ENCODE measurements around the gene TIGD3. TPM values are rescaled to one million over a fixed set of nuclear protein-coding genes. Genes with fewer than 3 reads are reported as not detected.

Gene TIGD3
- total RNA-seq, 2 donors from 2014 or later, result 0.21 to 0.45 TPM

GRCh38 chr11:65362966-65363365 is 8.4 kb downstream of the TIGD3 start:
- no peak overlapping the region for H3K4me3 Mint-ChIP-seq
- no peak for ATAC-seq
- no peak overlapping the region for H3K27ac Mint-ChIP-seq
- H3K27me3 Mint-ChIP-seq, result no peaks in the 10 kb centered on the region
- H3K36me3 Mint-ChIP-seq (ENCODE audit: low read depth), result no peaks in the 10 kb centered on the region
- no peaks in the 10 kb centered on the region for H3K9me3 ChIP-seq (ENCODE audit: control insufficient read depth, low read length, poor library complexity, severe bottlenecking)
- DNase-seq, result no peak
- peaks cover 2% of the 10 kb centered on the region for H3K4me1 Mint-ChIP-seq

- no peak overlapping the region for H3K27ac Mint-ChIP-seq
- H3K9me3 ChIP-seq (ENCODE audit: control insufficient read depth, low read length, poor library complexity, severe bottlenecking), result no peaks in the 10 kb centered on the region
- H3K4me1 Mint-ChIP-seq, result peaks cover 2% of the 10 kb centered on the region
- DNase-seq, result no peak
- no peak for ATAC-seq
- no peak overlapping the region for H3K4me3 Mint-ChIP-seq
- no peaks in the 10 kb centered on the region for H3K27me3 Mint-ChIP-seq
- no peaks in the 10 kb centered on the region for H3K36me3 Mint-ChIP-seq (ENCODE audit: low read depth)
These were observed 9.2 kb downstream of the TIGD3 start for GRCh38 chr11:65363770-65364169.

- Mint-ChIP-seq H3K4me3 (no peak overlapping the region), H3K36me3 (ENCODE audit: low read depth) (no peaks in the 10 kb centered on the region), H3K27ac (peak overlapping the region; percentile 27), H3K27me3 (no peaks in the 10 kb centered on the region), H3K4me1 (peaks cover 2% of the 10 kb centered on the region)
- H3K9me3 ChIP-seq (ENCODE audit: control insufficient read depth, low read length, poor library complexity, severe bottlenecking), result no peaks in the 10 kb centered on the region
- ATAC-seq, result peak; percentile 84
- no peak for DNase-seq
These were observed 11.8 kb downstream of the TIGD3 start for GRCh38 chr11:65366340-65366773.

GRCh38 chr11:65370659-65371049 is 16.1 kb downstream of the TIGD3 start:
- Mint-ChIP-seq H3K4me3 (no peak overlapping the region), H3K4me1 (no peaks in the 10 kb centered on the region), H3K27ac (no peak overlapping the region), H3K27me3 (no peaks in the 10 kb centered on the region), H3K36me3 (ENCODE audit: low read depth) (no peaks in the 10 kb centered on the region)
- H3K9me3 ChIP-seq (ENCODE audit: control insufficient read depth, low read length, poor library complexity, severe bottlenecking), result no peaks in the 10 kb centered on the region
- ATAC-seq (no peak), DNase-seq (no peak)

- H3K9me3 ChIP-seq (ENCODE audit: control insufficient read depth, low read length, poor library complexity, severe bottlenecking), result no peaks in the 10 kb centered on the region
- H3K27ac Mint-ChIP-seq, result peak overlapping the region; percentile 9
- no peak for ATAC-seq
- DNase-seq, result no peak
- H3K4me3 Mint-ChIP-seq, result no peak overlapping the region
- H3K4me1 Mint-ChIP-seq, result peaks cover 2% of the 10 kb centered on the region
- no peaks in the 10 kb centered on the region for H3K36me3 Mint-ChIP-seq (ENCODE audit: low read depth)
- no peaks in the 10 kb centered on the region for H3K27me3 Mint-ChIP-seq
These were observed 19.5 kb downstream of the TIGD3 start for GRCh38 chr11:65373839-65374580.

- Mint-ChIP-seq H3K27ac (peak overlapping the region; percentile 72), H3K4me1 (peaks cover 2% of the 10 kb centered on the region), H3K27me3 (no peaks in the 10 kb centered on the region), H3K36me3 (ENCODE audit: low read depth) (no peaks in the 10 kb centered on the region), H3K4me3 (no peak overlapping the region)
- no peak for DNase-seq
- no peaks in the 10 kb centered on the region for H3K9me3 ChIP-seq (ENCODE audit: control insufficient read depth, low read length, poor library complexity, severe bottlenecking)
- no peak for ATAC-seq
These were observed 20.5 kb downstream of the TIGD3 start for GRCh38 chr11:65375012-65375411.

GRCh38 chr11:65376138-65376713 is 21.7 kb downstream of the TIGD3 start:
- no peaks in the 10 kb centered on the region for H3K27me3 Mint-ChIP-seq
- no peak overlapping the region for H3K27ac Mint-ChIP-seq
- DNase-seq (no peak), ATAC-seq (no peak)
- peaks cover 3% of the 10 kb centered on the region for H3K4me1 Mint-ChIP-seq
- no peaks in the 10 kb centered on the region for H3K36me3 Mint-ChIP-seq (ENCODE audit: low read depth)
- no peaks in the 10 kb centered on the region for H3K9me3 ChIP-seq (ENCODE audit: control insufficient read depth, low read length, poor library complexity, severe bottlenecking)
- H3K4me3 Mint-ChIP-seq, result no peak overlapping the region

GRCh38 chr11:65377036-65377435 is 22.5 kb downstream of the TIGD3 start:
- no peak for ATAC-seq
- no peak overlapping the region for H3K4me3 Mint-ChIP-seq
- no peaks in the 10 kb centered on the region for H3K36me3 Mint-ChIP-seq (ENCODE audit: low read depth)
- peaks cover 5% of the 10 kb centered on the region for H3K4me1 Mint-ChIP-seq
- H3K9me3 ChIP-seq (ENCODE audit: control insufficient read depth, low read length, poor library complexity, severe bottlenecking), result no peaks in the 10 kb centered on the region
- H3K27ac Mint-ChIP-seq, result peak overlapping the region; percentile 47
- no peaks in the 10 kb centered on the region for H3K27me3 Mint-ChIP-seq
- DNase-seq, result no peak

GRCh38 chr11:65377777-65378176 is 23.2 kb downstream of the TIGD3 start:
- H3K36me3 Mint-ChIP-seq (ENCODE audit: low read depth), result no peaks in the 10 kb centered on the region

GRCh38 chr11:65378208-65378927 is 23.8 kb downstream of the TIGD3 start:
- Mint-ChIP-seq H3K27ac (peak overlapping the region; percentile 47), H3K4me3 (no peak overlapping the region), H3K27me3 (no peaks in the 10 kb centered on the region), H3K4me1 (peaks cover 15% of the 10 kb centered on the region), H3K36me3 (ENCODE audit: low read depth) (no peaks in the 10 kb centered on the region)
- no peaks in the 10 kb centered on the region for H3K9me3 ChIP-seq (ENCODE audit: control insufficient read depth, low read length, poor library complexity, severe bottlenecking)
- DNase-seq, result no peak
- ATAC-seq, result no peak

More at GRCh38 chr11:65377777-65378176, 23.2 kb downstream of the TIGD3 start:
- no peaks in the 10 kb centered on the region for H3K9me3 ChIP-seq (ENCODE audit: control insufficient read depth, low read length, poor library complexity, severe bottlenecking)
- Mint-ChIP-seq H3K27me3 (no peaks in the 10 kb centered on the region), H3K4me3 (peak overlapping the region; percentile 19), H3K27ac (peak overlapping the region; percentile 47), H3K4me1 (peaks cover 9% of the 10 kb centered on the region)
- ATAC-seq (no peak), DNase-seq (no peak)

- H3K4me3 Mint-ChIP-seq, result no peak overlapping the region
- DNase-seq, result no peak
- ATAC-seq, result no peak
- peaks cover 20% of the 10 kb centered on the region for H3K4me1 Mint-ChIP-seq
- no peaks in the 10 kb centered on the region for H3K36me3 Mint-ChIP-seq (ENCODE audit: low read depth)
- no peaks in the 10 kb centered on the region for H3K27me3 Mint-ChIP-seq
- no peak overlapping the region for H3K27ac Mint-ChIP-seq
- no peaks in the 10 kb centered on the region for H3K9me3 ChIP-seq (ENCODE audit: control insufficient read depth, low read length, poor library complexity, severe bottlenecking)
These were observed 24.5 kb downstream of the TIGD3 start for GRCh38 chr11:65378928-65379638.

- peak overlapping the region; percentile 25 for H3K4me3 Mint-ChIP-seq
- DNase-seq, result no peak
These were observed 25.3 kb downstream of the TIGD3 start for GRCh38 chr11:65379698-65380459.

More at GRCh38 chr11:65379698-65380459, 25.3 kb downstream of the TIGD3 start:
- no peak for ATAC-seq
- Mint-ChIP-seq H3K27me3 (no peaks in the 10 kb centered on the region), H3K36me3 (ENCODE audit: low read depth) (no peaks in the 10 kb centered on the region), H3K27ac (peak overlapping the region; percentile 100), H3K4me1 (peaks cover 26% of the 10 kb centered on the region)
- no peaks in the 10 kb centered on the region for H3K9me3 ChIP-seq (ENCODE audit: control insufficient read depth, low read length, poor library complexity, severe bottlenecking)

Data from T-helper 17 cell (primary cell).